ENCODE data around the gene GAST.

The GAST gene

DNA sequence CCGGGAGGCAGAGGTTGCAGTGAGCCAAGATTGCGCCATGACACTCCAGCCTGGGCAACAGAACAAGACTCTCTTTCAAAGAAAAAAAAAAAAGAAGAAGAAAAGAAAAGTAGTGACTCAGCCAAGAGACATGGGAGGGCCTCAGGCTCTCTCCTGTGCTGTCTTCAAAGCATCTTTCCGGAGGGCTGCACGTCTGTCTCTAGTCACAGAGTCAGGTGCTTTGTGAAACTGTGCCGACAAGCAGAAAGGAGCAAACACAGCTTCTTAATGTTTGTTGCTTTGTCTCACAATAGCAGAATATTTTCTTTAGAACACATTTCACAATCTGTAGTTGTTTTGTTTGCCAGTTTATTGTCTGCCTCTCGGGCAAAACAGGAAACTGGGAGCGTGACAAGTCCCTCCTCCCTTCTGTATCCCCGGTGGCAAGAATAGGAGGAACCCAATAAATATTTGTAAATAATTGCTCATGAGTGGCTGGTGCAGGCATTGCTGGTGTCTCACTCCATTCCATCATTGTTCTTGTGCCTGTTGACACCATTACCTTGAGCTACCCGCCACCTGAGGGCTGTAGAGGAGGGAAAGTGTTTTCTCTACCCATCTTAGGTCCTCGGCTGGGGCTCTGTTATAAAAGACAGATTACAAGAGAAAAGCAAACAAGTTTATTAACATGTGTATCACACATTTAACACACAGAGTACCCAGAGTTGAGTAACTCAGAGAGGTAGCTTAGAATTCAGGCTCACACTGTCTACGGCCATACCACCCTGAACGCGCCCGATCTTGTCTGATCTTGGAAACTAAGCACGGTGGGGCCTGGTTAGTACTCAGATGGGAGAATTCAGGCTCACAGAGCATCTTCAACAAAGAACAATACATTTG is 5.5 kb downstream of the GAST start:
- no peak for DNase-seq

DNA sequence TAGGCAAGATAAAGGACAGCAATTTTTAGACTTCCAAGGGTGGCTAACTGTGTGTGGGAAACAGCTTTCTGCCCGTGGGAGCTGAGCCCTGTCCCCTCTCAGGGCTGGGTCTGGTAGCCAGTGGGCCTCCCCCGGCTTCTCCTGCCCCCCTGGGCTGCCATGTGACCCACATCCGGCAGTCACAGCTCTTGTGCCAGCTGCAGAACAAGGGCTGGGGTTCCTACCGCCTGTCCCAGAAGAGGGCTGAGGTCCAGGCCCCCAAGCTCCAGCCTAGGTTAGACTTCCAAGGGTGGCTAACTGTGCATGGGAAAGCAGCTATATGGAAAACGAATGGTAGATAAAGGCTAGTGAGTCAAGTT is 6.1 kb downstream of the GAST start:
- peak; percentile 18 for DNase-seq

DNA sequence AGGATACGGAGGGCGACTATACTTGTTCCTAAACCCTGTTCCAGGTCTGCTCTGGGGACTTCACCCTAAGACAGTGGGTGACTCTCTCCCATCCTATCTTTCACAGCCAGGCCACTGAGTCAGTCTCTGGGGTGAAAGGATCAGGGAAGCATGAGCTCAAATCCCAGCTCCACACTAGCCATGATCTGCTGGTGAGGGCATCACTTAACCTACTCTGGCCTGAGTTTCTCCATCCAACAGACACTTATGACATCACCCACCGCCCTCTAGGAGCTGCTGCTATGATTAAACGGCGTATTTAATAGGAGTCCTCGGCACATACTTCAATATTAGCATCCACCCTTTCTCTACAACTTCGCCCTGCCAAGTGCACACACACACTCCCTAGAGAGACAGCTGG is 10.1 kb downstream of the GAST start:
- DNase-seq: no peak

DNA sequence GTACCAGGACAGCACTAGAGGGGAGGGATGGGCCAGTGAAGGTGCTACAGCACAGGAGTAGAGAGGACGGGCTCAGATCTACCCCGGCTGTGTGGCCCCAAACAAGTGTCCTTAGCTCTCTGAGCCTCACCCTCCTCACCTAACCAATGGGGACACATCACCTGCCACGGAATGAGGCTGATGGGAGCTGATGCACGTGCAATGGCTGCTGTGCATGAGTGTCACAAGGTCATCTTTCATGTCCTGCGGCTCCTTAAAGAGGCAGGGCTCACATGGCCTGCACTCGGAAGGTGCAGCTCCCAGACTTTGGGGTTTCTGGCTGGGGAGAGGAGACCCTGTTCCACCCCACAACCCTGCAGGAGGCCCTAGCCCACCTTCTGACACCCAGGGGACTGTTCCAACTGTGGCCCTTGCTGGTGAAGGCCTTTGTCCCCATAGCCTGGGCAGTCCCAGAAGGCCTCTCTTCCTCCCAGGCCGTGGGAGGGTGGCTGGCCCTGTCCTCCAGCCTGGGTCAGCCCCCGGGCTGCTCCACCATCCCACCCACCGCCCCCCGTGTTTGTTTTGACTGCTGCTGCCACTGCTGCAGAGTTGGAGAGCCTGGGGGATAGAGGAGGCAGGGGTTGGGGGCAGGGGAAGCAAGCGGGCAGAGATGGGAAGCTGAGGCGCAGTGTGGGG is 11.8 kb downstream of the GAST start:
- DNase-seq: no peak

DNA sequence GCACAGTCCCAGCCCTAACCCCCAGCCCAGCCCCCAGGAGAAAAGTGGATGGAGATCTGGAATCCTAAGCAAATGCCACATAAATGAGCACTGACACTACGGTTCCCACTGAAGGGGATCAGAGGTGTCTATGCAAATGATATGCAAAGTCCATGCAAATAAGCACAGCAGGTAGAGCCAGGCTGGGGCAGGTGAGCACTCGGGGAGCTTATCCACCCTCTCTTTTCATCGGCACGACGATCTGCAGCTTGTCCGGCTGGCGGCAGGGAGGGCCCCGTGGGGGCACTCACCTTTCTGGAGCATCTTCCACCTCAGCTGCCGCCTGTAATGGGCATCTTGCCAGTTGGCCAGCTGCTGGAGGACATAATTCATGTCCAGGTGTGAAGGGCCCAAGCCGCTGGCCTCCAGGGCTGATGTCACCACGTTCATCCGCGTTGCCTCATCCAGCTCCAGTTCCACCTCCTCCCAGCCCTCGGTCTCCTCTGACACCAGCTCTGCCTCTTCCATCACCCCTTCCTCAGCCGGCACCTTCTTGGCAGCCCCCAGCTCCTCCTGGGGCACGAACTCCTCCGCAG is 12.4 kb downstream of the GAST start:
- DNase-seq: no peak

DNA sequence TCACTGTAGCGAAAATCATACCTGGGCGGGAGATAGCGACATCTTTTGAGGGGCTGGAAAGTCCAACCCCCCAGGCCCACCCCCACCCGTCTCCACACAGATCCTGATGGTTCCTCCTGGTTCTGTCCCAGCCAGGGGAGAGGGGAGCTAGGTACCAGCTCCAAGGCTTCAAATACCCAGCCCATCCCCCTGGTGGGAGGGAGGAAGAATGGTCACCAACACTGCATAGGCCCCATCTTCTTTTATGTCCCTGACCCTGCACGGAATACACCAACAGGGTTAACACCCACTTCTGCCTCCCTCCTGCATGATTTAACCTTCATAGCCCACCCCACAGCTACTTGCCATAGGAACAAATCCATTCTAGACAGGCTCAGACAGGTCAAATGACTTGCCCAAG is 13.0 kb downstream of the GAST start:
- DNase-seq: no peak

DNA sequence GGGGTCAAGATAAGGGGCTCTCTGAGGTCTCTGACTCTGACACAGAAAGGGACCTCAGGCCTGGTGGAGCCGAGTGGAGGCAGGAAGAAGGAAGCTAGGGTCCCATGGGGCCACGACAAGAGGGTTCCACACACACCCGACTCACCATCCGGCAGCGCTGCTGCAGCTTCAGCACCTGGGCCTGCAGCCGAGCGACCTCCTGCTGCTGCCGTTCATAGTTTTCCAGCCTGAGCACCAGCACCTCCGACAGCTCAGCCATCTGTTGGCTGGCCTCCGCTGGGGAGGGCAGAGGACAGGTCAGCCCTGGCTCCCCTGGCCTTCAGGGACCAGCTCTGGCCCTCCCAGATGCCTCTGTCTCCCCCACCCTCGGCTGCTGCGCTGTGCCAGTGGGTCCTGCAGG is 15.9 kb downstream of the GAST start:
- no peak for DNase-seq

DNA sequence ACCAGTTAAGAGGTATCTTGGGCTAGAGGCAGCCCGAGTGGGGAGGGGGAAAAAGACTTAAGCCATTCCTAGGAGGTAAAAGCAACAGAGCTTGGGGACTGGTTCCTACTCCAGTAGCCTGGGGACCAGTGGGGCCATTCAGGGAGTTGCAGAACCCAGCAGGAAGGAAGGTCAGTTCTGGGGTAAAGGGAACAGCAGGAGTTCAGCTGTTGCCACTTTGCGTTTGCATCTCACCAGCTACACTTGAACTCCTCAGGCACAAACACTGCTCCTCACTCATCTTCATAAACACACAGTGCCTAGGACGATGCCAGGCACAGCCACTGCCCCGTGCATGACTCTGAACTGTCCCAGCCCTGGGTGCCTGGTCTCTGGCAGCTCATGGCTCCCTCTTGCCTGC is 18.3 kb downstream of the GAST start:
- DNase-seq: no peak

DNA sequence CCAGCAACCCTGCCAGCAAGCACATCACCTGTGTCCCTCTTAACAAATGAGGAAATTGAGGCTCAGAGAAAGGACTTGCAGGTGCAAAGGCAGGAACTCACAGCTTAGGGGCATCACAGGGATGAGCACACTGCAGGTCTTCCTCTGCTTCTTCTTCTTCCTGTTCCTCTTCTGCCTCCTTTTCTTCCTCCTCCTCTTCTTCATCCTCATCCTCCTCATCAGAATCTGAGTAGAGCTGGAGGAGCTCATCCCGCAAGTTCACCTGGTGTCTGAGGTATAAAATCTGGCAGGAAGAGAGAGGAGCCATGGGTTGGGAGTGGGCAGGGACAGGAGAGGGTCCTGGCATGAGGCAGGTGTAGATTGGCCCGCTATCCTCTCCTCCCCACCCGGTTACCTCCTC is 19.7 kb downstream of the GAST start:
- no peak for DNase-seq

DNA sequence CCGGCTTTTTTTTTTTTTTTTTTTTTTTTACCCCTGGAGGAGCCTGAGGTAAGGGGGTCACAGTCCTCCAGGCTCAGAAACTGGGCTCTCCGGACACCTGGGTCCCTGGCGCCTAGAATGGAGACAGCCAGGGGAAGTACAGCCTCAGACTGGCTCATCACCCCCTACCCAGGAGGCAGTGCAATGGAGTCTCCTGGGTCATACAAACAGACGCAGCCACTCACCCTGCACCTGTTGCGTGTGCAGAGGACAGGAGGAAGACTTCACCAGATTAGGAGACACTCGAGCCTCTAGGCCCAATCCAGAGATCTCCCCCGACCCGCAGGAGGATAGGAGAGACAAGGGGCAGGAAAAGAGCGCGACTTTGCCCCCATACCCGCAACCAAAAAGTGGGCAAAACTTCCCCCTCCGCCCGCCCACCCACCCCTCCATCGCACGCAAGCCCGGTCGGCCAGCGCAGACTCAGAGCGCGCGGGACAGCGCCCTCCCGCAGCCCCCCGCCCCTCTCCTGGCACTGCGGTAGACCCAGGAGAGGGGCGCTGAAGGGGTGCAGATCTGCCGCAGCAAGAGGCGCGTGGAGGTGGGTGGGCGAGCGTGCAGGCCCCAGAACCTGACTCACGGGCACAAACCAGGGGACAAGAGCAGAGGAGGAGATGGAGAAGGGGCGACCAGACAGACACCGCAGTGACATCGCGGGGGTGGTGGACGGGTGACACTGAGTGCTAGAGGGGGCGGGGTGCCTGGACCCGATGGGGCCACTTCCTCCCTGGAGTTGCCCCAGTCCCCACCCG is 21.4 kb downstream of the GAST start:
- DNase-seq: no peak

DNA sequence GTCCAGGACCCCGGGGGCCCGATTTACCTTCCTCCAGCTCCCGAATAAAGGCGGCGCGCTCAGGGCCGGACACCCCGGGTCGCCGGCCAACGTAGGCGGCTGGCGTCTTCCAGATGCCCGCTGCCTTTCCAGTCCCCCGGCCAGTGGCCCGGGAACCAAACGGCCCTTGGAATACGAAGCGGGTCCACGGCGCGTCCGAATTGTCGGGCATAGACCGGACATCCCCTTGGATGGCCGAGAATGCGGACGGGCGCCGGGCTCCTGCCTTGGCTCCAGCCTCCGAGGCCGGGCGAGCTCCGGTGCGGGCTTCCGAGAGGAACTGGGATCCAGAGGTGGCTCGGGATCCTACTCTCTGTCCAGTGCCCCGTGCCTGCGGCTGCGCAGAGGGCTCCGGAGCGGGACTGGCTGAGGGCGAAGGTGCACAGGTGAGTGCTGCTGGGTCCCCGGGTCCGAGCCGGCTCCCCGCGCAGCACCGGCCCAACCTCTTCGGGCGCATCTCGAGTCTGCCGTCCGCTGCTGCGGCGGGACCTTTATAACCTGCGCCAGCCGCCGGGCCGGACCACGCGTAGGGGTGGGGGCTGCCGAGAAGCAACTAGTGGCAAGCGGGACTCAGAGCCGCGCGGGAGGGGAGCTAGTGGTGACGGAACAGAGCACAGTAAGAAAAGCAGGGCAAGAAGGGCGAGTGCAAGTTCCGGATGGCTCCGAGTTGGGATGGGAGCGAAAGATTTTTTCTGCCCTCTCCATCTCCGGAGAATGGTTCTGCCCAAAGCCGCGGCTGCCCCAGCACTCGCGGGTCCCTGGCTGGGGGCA is 22.2 kb downstream of the GAST start, which contains the start of gene HAP1:
Gene HAP1, minus strand, starts transcription at position 505 of the 810 bp plus-strand sequence. Its CDS starts 9 bp downstream, at position 496.
- DNase-seq: peak; percentile 33

DNA sequence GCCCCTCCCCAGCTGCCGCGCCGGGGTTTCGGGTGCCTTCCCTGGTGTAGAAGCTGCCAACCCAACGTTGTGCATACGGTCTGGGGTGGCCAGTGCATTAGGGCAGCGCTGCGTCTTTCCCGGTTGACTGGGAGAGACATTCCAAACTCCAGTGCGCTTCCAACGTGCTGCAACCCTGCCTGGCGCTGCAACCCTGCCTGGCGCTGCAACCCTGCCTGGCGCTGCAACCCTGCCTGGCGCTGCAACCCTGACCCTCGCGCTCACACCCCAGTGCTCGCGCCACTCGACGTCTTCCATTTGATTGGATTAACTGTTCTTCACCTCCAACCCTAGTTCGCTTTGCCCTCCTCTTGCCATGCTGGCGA is 22.8 kb downstream of the GAST start:
- DNase-seq: no peak

DNA sequence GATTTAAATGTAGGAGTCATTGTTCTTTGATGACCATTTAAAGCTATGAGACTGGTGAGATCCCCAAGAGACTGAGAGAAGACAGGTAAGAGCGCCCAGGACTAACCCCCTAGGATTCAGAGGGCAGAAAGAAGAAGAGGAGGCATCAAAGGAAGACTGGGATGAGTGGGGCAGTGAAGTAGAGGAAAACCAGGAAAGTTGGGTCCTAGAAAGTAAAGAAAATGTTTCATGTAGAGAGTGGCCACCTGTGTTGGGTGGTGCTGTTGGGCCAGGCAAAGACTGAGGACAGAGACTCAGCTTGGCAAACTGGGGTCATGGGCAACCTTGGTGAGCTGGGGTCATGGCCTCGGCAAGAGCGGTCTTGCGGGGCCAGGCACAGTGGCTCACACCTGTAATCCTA is 23.6 kb downstream of the GAST start:
- DNase-seq: no peak

DNA sequence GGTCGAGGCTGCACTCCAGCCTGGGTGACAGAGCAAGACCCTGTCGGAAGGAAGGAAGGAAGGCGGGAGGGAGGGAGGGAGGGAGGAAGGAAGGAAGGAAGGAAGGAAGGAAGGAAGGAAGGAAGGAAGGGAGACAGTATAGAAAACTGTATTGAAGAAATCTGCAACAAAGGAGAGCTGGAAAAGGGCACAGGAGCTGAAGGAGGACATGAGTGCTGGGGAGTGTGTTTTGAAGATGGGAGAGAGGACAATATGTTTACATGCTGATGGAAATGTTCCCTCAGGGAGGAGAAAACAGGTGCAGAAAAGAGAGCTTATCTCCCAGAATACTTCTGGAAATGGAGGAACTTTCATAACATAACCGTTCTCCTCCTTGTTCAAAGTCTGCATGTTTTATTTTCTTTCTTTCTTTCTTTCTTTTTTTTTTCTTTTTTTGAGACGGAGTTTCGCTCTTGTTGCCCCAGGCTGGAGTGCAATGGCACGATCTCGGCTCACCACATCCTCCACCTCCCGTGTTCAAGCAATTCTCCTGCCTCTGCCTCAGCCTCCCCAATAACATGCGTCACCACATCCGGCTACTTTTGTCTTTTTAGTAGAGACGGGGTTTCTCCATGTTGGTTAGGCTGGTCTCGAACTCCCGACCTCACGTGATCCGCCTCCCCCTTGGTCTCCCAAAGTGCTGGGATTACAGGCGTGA is 25.0 kb downstream of the GAST start:
- no peak for DNase-seq

DNA sequence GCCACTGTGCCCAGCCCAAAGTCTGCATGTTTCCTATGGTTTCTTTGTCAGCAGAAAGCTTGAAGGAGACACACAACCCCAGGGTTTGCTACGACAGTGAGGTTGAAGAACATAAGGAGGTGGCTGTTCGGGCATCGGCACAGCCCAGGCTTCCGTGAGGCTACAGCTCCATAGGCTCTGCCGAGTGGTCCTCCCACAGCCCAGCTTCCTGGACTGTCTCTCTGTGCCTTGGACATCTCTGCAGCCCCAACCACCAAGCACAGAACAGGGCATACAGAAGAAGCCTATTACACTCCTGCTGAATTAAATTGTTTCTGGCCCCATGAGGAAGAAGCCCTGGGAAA is 25.5 kb downstream of the GAST start:
- DNase-seq: no peak

DNA sequence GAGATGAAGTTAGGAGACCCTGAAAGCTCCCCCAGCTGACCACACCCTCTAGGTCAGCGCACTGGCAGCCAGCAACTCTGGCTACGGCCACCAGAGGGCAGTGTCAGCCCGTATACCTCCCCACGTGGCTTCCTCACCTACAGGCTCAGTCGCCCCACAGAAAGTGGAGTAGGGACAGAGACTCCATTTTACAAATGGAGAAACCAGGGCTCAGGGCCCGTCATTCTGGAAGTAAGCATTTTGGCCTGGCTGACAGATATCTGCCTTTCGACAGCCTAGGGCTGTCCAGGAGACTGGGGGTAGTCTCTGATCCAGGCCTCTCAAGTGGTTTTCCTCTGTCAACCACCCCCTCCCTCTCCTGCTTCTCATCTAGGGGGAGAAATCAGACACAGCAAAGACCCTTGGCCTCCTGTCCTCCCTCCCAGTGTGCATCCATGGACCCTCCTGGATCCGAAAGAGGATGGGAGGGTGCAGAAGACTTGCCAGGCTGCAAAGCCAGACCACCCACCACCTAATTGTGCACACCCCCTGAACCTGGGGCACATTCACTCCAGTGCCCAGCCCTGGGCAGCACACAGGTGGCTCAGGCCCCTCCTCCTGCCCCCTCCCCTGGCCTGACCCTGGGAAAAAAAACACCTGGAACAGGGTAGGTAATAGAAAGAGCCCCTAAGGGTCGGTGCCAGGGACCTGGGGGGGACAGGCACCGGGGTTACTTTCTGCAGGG is 26.1 kb downstream of the GAST start:
- DNase-seq: peak; percentile 75

DNA sequence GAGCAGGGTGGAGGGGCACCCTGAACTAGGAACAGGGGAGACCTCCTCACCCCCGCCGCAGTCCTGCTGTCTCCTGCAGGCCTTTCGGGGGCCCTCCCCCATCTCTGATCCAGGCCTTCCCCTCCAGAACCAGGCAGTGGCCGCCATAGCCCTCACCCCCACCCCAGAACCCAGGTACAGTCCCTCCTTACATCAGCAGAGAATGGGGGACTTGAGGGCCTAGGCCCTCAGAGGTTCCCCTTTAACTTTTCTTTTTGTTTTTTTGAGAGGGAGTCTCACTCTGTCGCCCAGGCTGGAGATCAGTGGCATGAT is 26.6 kb downstream of the GAST start:
- DNase-seq: no peak

DNA sequence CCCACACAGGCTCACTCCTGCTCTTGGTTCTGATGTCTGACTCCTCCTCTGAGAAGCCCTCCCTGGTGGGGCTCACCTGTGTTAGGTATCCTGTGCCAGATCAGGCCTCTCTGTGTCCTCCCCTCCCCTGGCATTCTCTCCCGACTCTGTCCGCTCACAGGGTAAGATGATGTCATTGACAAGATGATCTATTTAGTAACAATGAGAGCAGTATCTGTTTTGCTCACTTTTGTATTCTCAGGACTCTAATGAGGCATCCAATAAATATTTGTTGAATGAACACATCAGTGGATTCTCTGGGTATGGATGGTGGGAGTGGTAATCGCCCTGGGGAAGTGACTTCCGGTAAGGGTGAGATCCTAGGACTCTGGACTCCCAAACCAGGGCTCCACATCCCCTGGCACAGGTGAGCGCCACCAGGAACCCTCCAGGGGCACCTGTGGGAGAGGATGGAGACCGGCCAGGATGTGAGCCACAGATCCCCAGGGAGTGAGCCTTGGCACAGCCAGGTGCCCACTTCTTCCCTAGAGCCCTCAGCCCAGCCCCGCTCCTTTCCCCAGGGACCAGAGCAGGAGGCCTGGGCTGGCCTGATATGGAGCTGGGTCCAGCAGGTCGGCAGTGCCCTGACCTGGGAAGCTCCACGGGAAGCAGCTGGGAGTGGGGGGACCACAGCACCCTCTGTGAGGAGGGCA is 27.7 kb downstream of the GAST start:
- DNase-seq: no peak

DNA sequence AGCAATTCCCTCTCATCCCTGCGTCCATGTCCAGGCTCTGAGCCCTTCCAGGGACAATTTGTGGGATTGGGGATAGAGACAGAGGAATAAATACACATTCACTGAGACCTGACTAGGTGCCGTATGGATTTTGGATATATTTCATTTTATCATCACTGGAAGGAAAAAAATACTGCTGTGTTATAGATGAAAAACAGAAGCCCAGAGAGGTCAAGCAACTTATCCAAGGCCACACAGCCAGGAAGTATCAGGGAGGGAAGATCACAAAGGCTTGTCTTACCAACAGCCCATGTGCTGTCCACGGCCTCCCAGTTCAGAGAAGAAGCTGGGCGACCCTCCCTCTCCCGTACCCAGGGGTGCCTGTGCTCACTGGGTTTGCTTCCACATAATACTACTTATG is 28.4 kb downstream of the GAST start:
- no peak for DNase-seq

DNA sequence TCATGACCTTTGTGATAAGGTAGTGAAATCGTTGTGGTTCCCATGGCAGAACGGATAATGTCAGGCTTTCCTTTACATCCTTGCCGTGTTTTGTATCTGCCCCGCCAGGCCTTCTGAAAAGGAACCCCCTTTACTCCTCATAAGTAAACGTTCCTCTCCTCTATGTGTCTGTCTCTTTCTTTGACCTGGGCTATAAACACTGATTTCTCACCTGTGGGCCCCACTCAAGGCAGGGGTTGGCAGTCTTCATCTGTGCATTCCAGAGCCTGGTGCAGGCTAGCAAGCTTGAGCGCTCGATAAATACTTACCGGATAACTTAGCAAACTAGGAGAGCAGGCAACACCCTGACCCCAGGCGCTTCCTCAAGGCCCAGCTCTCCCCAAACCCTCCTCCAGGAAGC is 29.6 kb downstream of the GAST start:
- no peak for DNase-seq

DNA sequence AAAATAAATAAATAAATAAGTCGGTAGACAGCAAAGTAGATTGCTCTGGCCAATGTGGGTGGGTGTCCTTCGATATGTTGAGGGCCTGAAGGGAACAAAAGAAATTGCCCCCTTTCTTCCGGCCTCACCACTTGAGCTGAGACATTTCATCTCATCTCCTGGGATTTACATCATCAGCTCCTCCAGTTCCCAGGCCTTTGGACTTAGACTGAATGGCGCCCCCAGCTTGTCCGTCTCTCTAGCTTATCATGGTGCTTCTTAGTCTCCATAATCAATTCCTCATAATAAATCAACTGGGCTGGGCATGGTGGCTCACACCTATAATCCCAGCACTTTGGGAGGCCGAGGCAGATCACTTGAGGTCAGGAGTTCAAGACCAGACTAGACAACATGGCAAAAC is 36.1 kb downstream of the GAST start:
- DNase-seq: no peak
